Rectal smooth muscle tissue (tissue), 1 donor: ENCODE measurements around the gene C2CD3.

Experiments used
- H3K27ac ChIP-seq: one replicate; pipeline ENCODE4 v1.7.0; 2013; ENCODE audit warnings: low read depth, low read length, inconsistent platforms
- H3K27me3 ChIP-seq: one replicate; pipeline ENCODE4 v1.7.0; 2013; ENCODE audit warnings: low read length; ENCODE audit not compliant: control insufficient read depth, insufficient read depth
- H3K36me3 ChIP-seq: one replicate; pipeline ENCODE4 v1.7.0; 2013; ENCODE audit warnings: low read length; ENCODE audit not compliant: control insufficient read depth, insufficient read depth
- H3K4me1 ChIP-seq: one replicate; pipeline ENCODE4 v1.7.0; 2013; ENCODE audit warnings: low read length; ENCODE audit not compliant: control insufficient read depth, insufficient read depth
- H3K4me3 ChIP-seq: one replicate; pipeline ENCODE4 v1.7.0; 2013; ENCODE audit warnings: low read length
- H3K9ac ChIP-seq: one replicate; pipeline ENCODE4 v1.7.0; 2013; ENCODE audit warnings: low read length

Gene C2CD3

GRCh38 chr11:74008373-74009229 lies 162.2 kb downstream of the C2CD3 start, which contains the start of gene UCP3:
UCP3 (minus strand) TSS chr11:74009085; CDS start chr11:74007042, 2,043 bp downstream.
- H3K36me3 ChIP-seq: peaks cover 2% of the 10 kb centered on the region
- H3K4me1 ChIP-seq: no peaks in the 10 kb centered on the region
- H3K27me3 ChIP-seq: no peaks in the 10 kb centered on the region
- no peak within 1 kb of the TSS for H3K4me3 ChIP-seq
- H3K27ac ChIP-seq: no peak within 1 kb of the TSS
- H3K9ac ChIP-seq: no peak within 1 kb of the TSS

- H3K9ac ChIP-seq: no peak overlapping the region
- no peak overlapping the region for H3K4me3 ChIP-seq
- H3K36me3 ChIP-seq: peaks cover 5% of the 10 kb centered on the region
- H3K27me3 ChIP-seq: no peaks in the 10 kb centered on the region
- no peak overlapping the region for H3K27ac ChIP-seq
- no peaks in the 10 kb centered on the region for H3K4me1 ChIP-seq
These were observed 163.0 kb downstream of the C2CD3 start for GRCh38 chr11:74007691-74008372.

GRCh38 chr11:74006743-74007304 lies 164.0 kb downstream of the C2CD3 start:
- H3K9ac ChIP-seq: no peak overlapping the region
- H3K27me3 ChIP-seq: no peaks in the 10 kb centered on the region
- H3K36me3 ChIP-seq: peaks cover 5% of the 10 kb centered on the region
- no peak overlapping the region for H3K4me3 ChIP-seq
- no peaks in the 10 kb centered on the region for H3K4me1 ChIP-seq
- no peak overlapping the region for H3K27ac ChIP-seq

GRCh38 chr11:74005721-74006517 lies 164.9 kb downstream of the C2CD3 start:
- Histone ChIP-seq H3K9ac (no peak overlapping the region), H3K27me3 (no peaks in the 10 kb centered on the region), H3K4me1 (no peaks in the 10 kb centered on the region), H3K36me3 (peaks cover 3% of the 10 kb centered on the region), H3K4me3 (no peak overlapping the region), H3K27ac (no peak overlapping the region)

GRCh38 chr11:74004759-74005615 lies 165.8 kb downstream of the C2CD3 start:
- no peak overlapping the region for H3K4me3 ChIP-seq
- no peaks in the 10 kb centered on the region for H3K4me1 ChIP-seq
- no peak overlapping the region for H3K27ac ChIP-seq
- no peak overlapping the region for H3K9ac ChIP-seq
- no peaks in the 10 kb centered on the region for H3K27me3 ChIP-seq
- peaks cover 3% of the 10 kb centered on the region for H3K36me3 ChIP-seq

- Histone ChIP-seq H3K27ac (no peak overlapping the region), H3K4me1 (no peaks in the 10 kb centered on the region), H3K4me3 (no peak overlapping the region), H3K9ac (no peak overlapping the region), H3K36me3 (peaks cover 3% of the 10 kb centered on the region), H3K27me3 (no peaks in the 10 kb centered on the region)
These were observed 166.6 kb downstream of the C2CD3 start for GRCh38 chr11:74004046-74004695.

- Histone ChIP-seq H3K4me1 (no peaks in the 10 kb centered on the region), H3K27ac (no peak overlapping the region), H3K4me3 (no peak overlapping the region), H3K27me3 (no peaks in the 10 kb centered on the region), H3K9ac (no peak overlapping the region), H3K36me3 (peaks cover 3% of the 10 kb centered on the region)
These were observed 168.0 kb downstream of the C2CD3 start for GRCh38 chr11:74002832-74003231.

- Histone ChIP-seq H3K4me1 (no peaks in the 10 kb centered on the region), H3K27ac (no peak overlapping the region), H3K36me3 (peaks cover 3% of the 10 kb centered on the region), H3K27me3 (no peaks in the 10 kb centered on the region), H3K9ac (no peak overlapping the region), H3K4me3 (no peak overlapping the region)
These were observed 168.9 kb downstream of the C2CD3 start for GRCh38 chr11:74001822-74002286.

- no peak overlapping the region for H3K27ac ChIP-seq
- H3K4me3 ChIP-seq: no peak overlapping the region
- no peaks in the 10 kb centered on the region for H3K4me1 ChIP-seq
- no peaks in the 10 kb centered on the region for H3K27me3 ChIP-seq
- no peak overlapping the region for H3K9ac ChIP-seq
- peaks cover 3% of the 10 kb centered on the region for H3K36me3 ChIP-seq
These were observed 170.3 kb downstream of the C2CD3 start for GRCh38 chr11:74000307-74001133.

GRCh38 chr11:73999581-74000306 lies 171.1 kb downstream of the C2CD3 start:
- Histone ChIP-seq H3K27ac (no peak overlapping the region), H3K9ac (no peak overlapping the region), H3K4me1 (no peaks in the 10 kb centered on the region), H3K36me3 (peaks cover 3% of the 10 kb centered on the region), H3K27me3 (no peaks in the 10 kb centered on the region), H3K4me3 (no peak overlapping the region)
